ENCODE measurements around the gene CDH22.

GRCh38 chr20:46304852-46305251, 3.4 kb downstream of the CDH22 start:
- TF ChIP-seq CTCF (IDR thresholded peaks at IDR 0.05) = no peak
- TF ChIP-seq POLR2A (IDR thresholded peaks at IDR 0.05) = no peak

Data from adrenal gland (tissue), 5 donors.